CD4-positive, alpha-beta T cell treated with Interleukin-21 for 1 hour (primary cell): ENCODE measurements around the gene NLGN4X.

Experiments used
- DNase-seq: peaks from one replicate; pipeline ENCODE4 v3.0.0-alpha.2; 2020

Gene NLGN4X

DNA sequence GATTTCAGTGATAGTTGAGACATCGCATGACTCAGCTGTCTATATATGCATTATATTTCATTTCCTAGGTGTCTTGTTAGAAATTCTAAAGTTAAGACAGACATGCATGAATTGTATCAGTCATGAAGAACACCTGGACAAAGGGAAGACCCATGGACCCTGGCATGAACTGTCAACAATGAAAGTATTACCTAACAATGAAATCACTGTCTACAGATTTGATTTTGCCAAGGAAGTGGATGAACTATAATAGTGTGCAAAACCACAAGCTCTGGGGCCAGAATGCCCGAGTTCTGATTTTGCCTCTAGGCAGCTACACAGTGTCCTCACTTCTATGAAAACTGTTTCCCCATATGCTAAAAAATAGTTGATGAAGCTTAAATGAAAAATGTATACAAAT is 386.1 kb downstream of the NLGN4X start:
- no peak for DNase-seq
